ENCODE data around the gene EXOC6B.

- TF ChIP-seq BRF2 (IDR thresholded peaks at IDR 0.05; ENCODE audit: borderline replicate concordance, insufficient read depth, insufficient read length): no peak
- TF ChIP-seq ZNF12 (CRISPR knock-in tag; IDR thresholded peaks at IDR 0.05): no peak
- TF ChIP-seq, protein P1, sequence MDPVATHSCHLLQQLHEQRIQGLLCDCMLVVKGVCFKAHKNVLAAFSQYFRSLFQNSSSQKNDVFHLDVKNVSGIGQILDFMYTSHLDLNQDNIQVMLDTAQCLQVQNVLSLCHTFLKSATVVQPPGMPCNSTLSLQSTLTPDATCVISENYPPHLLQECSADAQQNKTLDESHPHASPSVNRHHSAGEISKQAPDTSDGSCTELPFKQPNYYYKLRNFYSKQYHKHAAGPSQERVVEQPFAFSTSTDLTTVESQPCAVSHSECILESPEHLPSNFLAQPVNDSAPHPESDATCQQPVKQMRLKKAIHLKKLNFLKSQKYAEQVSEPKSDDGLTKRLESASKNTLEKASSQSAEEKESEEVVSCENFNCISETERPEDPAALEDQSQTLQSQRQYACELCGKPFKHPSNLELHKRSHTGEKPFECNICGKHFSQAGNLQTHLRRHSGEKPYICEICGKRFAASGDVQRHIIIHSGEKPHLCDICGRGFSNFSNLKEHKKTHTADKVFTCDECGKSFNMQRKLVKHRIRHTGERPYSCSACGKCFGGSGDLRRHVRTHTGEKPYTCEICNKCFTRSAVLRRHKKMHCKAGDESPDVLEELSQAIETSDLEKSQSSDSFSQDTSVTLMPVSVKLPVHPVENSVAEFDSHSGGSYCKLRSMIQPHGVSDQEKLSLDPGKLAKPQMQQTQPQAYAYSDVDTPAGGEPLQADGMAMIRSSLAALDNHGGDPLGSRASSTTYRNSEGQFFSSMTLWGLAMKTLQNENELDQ (CRISPR knock-in tag; IDR thresholded peaks at IDR 0.05; ENCODE audit: borderline replicate concordance): no peak
- no peak for TF ChIP-seq RNF2 (IDR thresholded peaks at IDR 0.05)
- TF ChIP-seq ZNF589 (CRISPR knock-in tag; IDR thresholded peaks at IDR 0.05; ENCODE audit: low read depth): no peak
Observed at GRCh38 chr2:72754628-72755320, 71.1 kb downstream of the EXOC6B start.

All from K562 (cell line).